Stimulated activated CD4-positive, alpha-beta T cell treated with anti-CD3 and anti-CD28 coated beads, Interleukin-4, amount 100 ng/mL, for 4 hours (primary cell): Measurements from ENCODE around the gene CFAP251.
"Not testable (repeated sequence)": the region's sequence is repeated elsewhere in the genome, so short reads cannot be mapped to it uniquely, and the experiment has no call there.

Experiments used
- DNase-seq, 2 experiments: peaks; one replicate each; pipeline ENCODE4 v3.0.0-alpha.2; 2020

Gene CFAP251

GRCh38 chr12:121917950-121918678, at the start of gene CFAP251:
Gene CFAP251, plus strand, starts transcription at chr12:121918592. Its CDS starts 2,714 bp downstream, at chr12:121921306.
- peak; percentile 94 to 95 for DNase-seq

- not testable (repeated sequence) for DNase-seq
These were observed 49.2 kb upstream of the CFAP251 start for GRCh38 chr12:121869229-121869628.

- DNase-seq = no peak
These were observed 46.9 kb upstream of the CFAP251 start for GRCh38 chr12:121871467-121871866.

- no peak for DNase-seq
These were observed 45.7 kb upstream of the CFAP251 start for GRCh38 chr12:121872546-121873215.

- DNase-seq = no peak
These were observed 45.2 kb upstream of the CFAP251 start for GRCh38 chr12:121873216-121873569.

- no peak for DNase-seq
These were observed 44.3 kb upstream of the CFAP251 start for GRCh38 chr12:121874071-121874470.

GRCh38 chr12:121875582-121875981, 42.8 kb upstream of the CFAP251 start:
- no peak for DNase-seq

- DNase-seq = not testable (repeated sequence)
These were observed 42.3 kb upstream of the CFAP251 start for GRCh38 chr12:121876080-121876447.

GRCh38 chr12:121883315-121883660, 35.1 kb upstream of the CFAP251 start:
- no peak for DNase-seq

- DNase-seq = not testable (repeated sequence)
These were observed 33.3 kb upstream of the CFAP251 start for GRCh38 chr12:121885129-121885528.

GRCh38 chr12:121888083-121888477, 30.3 kb upstream of the CFAP251 start:
- no peak for DNase-seq

GRCh38 chr12:121888478-121889273, 29.7 kb upstream of the CFAP251 start, which contains the start of gene PSMD9:
Gene PSMD9, plus strand, starts transcription at chr12:121888790. Its CDS starts 67 bp downstream, at chr12:121888857.
- peak; percentile 98 to 99 for DNase-seq

- no peak for DNase-seq
These were observed 29.1 kb upstream of the CFAP251 start for GRCh38 chr12:121889274-121889624.

- not testable (repeated sequence) for DNase-seq
These were observed 28.7 kb upstream of the CFAP251 start for GRCh38 chr12:121889661-121890060.

- DNase-seq = no peak
These were observed 25.5 kb upstream of the CFAP251 start for GRCh38 chr12:121892673-121893561.

- peak in 1 of 2 experiments; percentile 13 for DNase-seq
These were observed 24.4 kb upstream of the CFAP251 start for GRCh38 chr12:121893961-121894460.

GRCh38 chr12:121894633-121895032, 23.8 kb upstream of the CFAP251 start:
- no peak for DNase-seq

- DNase-seq = no peak
These were observed 20.1 kb upstream of the CFAP251 start for GRCh38 chr12:121898287-121898686.

GRCh38 chr12:121899590-121899989, 18.8 kb upstream of the CFAP251 start:
- no peak for DNase-seq

- DNase-seq = no peak
These were observed 15.2 kb upstream of the CFAP251 start for GRCh38 chr12:121903202-121903601.

GRCh38 chr12:121905746-121906145, 12.6 kb upstream of the CFAP251 start:
- no peak for DNase-seq

- DNase-seq = no peak
These were observed 9.7 kb upstream of the CFAP251 start for GRCh38 chr12:121908702-121909101.
